ENCODE results near the gene KLK8. TPM values are rescaled to one million over a fixed set of nuclear protein-coding genes. Genes with fewer than 3 reads are reported as not detected.
"Not testable (repeated sequence)": the region's sequence is repeated elsewhere in the genome, so short reads cannot be mapped to it uniquely, and the experiment has no call there.

KLK8 gene
- total RNA-seq, 2 experiments from 2014 or later = not detected

GRCh38 chr19:50974702-50975556, 26.5 kb downstream of the KLK8 start:
- H3K4me3 Mint-ChIP-seq = no peak overlapping the region
- peaks cover 29% of the 10 kb centered on the region for H3K27me3 Mint-ChIP-seq
- intact Hi-C loops (cut with micrococcal nuclease) = no loop called here
- ChIA-PET CTCF (no interaction called here), POLR2A (no interaction called here)
- H3K9me3 Mint-ChIP-seq = no peaks in the 10 kb centered on the region
- DNase-seq = no peak
- no peak overlapping the region for H3K27ac Mint-ChIP-seq
- H3K4me1 Mint-ChIP-seq (ENCODE audit: low read depth) = no peaks in the 10 kb centered on the region
- no peaks in the 10 kb centered on the region for H3K36me3 Mint-ChIP-seq

- Mint-ChIP-seq H3K36me3 (no peaks in the 10 kb centered on the region), H3K4me3 (no peak overlapping the region), H3K27me3 (peaks cover 29% of the 10 kb centered on the region), H3K9me3 (no peaks in the 10 kb centered on the region), H3K27ac (no peak overlapping the region), H3K4me1 (ENCODE audit: low read depth) (no peaks in the 10 kb centered on the region)
- ChIA-PET POLR2A (no interaction called here), CTCF (no interaction called here)
- intact Hi-C loops (cut with micrococcal nuclease) = no loop called here
- no peak for DNase-seq
Measured at GRCh38 chr19:50972795-50973376, 28.5 kb downstream of the KLK8 start.

- H3K27ac Mint-ChIP-seq; intact Hi-C loops (cut with micrococcal nuclease); CTCF ChIA-PET; H3K9me3 Mint-ChIP-seq; DNase-seq; H3K4me3 Mint-ChIP-seq; H3K4me1 Mint-ChIP-seq (ENCODE audit: low read depth); POLR2A ChIA-PET; H3K36me3 Mint-ChIP-seq: not testable (repeated sequence)
- H3K27me3 Mint-ChIP-seq = peaks cover 31% of the 10 kb centered on the region
Measured at GRCh38 chr19:50969810-50970209, 31.6 kb downstream of the KLK8 start.

GRCh38 chr19:50969413-50969760, 32.0 kb downstream of the KLK8 start, which contains the start of gene KLK6:
KLK6 (minus strand) TSS chr19:50969591; CDS start chr19:50968104, 1,487 bp downstream.
- Mint-ChIP-seq H3K27ac (no peak within 1 kb of the TSS), H3K4me1 (ENCODE audit: low read depth) (no peaks in the 10 kb centered on the region), H3K4me3 (no peak within 1 kb of the TSS), H3K9me3 (no peaks in the 10 kb centered on the region), H3K27me3 (peaks cover 29% of the 10 kb centered on the region), H3K36me3 (no peaks in the 10 kb centered on the region)
- no peak for DNase-seq
- intact Hi-C loops (cut with micrococcal nuclease) = no loop called here
- ChIA-PET CTCF (no interaction called here), POLR2A (no interaction called here)

DNA sequence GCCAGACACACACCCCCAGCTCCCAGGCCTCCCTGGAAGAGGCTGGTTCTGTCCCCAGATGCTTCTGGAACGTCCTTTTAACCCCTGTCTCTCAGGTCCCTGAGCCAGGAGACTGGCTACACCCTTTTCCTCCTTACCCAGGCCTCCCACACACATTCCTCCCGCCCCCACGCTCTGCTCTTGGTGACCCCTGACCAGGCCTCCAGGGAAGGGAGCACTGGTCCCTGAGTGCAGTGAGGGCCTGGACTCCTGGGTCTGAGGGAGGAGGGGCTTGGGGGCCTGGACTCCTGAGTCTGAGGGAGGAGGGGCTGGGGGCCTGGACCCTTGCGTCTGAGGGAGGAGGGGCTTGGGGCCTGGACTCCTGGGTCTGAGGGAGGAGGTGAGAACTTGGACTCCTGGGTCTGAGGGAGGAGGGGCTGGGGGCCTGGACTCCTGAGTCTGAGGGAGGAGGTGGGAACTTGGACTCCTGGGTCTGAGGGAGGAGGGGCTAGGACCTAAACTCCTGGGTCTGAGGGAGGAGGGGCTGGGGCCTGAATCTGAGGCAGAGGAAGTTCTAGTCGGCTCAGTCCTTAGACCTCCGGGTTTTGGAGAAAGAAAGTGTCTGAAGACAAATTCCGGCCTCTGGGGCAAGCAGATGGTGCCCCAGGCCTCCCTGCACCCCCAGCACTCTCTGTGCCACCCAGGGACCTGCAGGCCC, 32.5 kb downstream of the KLK8 start:
- Mint-ChIP-seq H3K27me3 (peaks cover 28% of the 10 kb centered on the region), H3K4me3 (no peak overlapping the region), H3K36me3 (no peaks in the 10 kb centered on the region), H3K4me1 (ENCODE audit: low read depth) (no peaks in the 10 kb centered on the region), H3K27ac (no peak overlapping the region), H3K9me3 (no peaks in the 10 kb centered on the region)
- ChIA-PET CTCF (no interaction called here), POLR2A (no interaction called here)
- DNase-seq = no peak
- intact Hi-C loops (cut with micrococcal nuclease) = no loop called here

GRCh38 chr19:50967929-50968715, 33.3 kb downstream of the KLK8 start:
- Mint-ChIP-seq H3K4me1 (ENCODE audit: low read depth) (no peaks in the 10 kb centered on the region), H3K27me3 (peaks cover 31% of the 10 kb centered on the region), H3K9me3 (no peaks in the 10 kb centered on the region), H3K27ac (no peak overlapping the region), H3K4me3 (no peak overlapping the region), H3K36me3 (no peaks in the 10 kb centered on the region)
- CTCF ChIA-PET = no interaction called here
- intact Hi-C loops (cut with micrococcal nuclease) = no loop called here
- DNase-seq = no peak
- POLR2A ChIA-PET = interaction anchor here (0.6 kb wide), 1 partner anchor 84 kb away, joined by 3 read pairs; no protein-coding TSS in a partner anchor

DNA sequence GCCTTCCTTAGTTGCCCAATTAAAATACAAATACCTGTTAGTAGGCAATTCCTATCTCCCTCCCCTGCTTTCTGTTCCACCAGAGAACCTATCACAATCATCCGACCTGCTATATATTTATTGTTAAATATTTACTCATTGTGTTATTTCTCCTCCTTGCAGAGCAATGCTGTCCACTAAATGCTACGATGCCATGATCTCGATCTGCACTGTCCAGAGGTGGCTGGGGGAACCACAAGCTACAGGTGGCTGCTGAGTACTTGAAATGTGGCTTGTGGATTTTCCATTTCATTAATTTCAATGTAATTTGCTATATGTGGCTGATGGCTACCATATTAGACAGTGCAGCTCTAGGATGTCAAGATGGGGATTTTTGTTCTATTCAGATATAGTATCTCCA, 37.1 kb downstream of the KLK8 start:
- CTCF ChIA-PET = no interaction called here
- Mint-ChIP-seq H3K9me3 (peaks cover 8% of the 10 kb centered on the region), H3K27ac (no peak overlapping the region), H3K36me3 (no peaks in the 10 kb centered on the region), H3K4me3 (no peak overlapping the region), H3K27me3 (peaks cover 28% of the 10 kb centered on the region), H3K4me1 (ENCODE audit: low read depth) (no peaks in the 10 kb centered on the region)
- POLR2A ChIA-PET = no interaction called here
- DNase-seq = no peak
- intact Hi-C loops (cut with micrococcal nuclease) = no loop called here

GRCh38 chr19:50963381-50963780, 38.0 kb downstream of the KLK8 start:
- H3K27me3 Mint-ChIP-seq = peaks cover 31% of the 10 kb centered on the region
- ChIA-PET POLR2A (no interaction called here), CTCF (no interaction called here)
- H3K36me3 Mint-ChIP-seq = no peaks in the 10 kb centered on the region
- no peak overlapping the region for H3K4me3 Mint-ChIP-seq
- intact Hi-C loops (cut with micrococcal nuclease) = no loop called here
- no peaks in the 10 kb centered on the region for H3K4me1 Mint-ChIP-seq (ENCODE audit: low read depth)
- H3K27ac Mint-ChIP-seq = no peak overlapping the region
- DNase-seq = no peak
- peaks cover 8% of the 10 kb centered on the region for H3K9me3 Mint-ChIP-seq

DNA sequence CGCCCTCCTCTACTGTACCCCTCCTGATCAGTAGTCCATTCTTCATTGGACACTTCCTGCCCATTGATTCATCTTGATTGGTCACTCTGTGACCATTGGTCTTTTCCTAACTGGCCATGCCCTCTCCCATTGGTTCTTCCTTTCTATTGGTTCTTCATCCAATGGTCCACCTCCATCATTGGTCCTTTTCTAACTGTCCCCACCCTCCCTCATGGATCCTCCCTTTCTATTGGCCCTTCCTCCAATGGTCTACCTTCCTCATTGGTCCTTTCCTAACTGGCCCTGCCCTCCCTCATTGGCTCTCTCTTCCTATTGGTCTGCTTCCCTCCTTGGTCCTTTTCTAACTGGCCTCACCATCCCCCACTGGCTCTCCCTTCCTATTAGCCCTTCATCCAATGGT, 39.2 kb downstream of the KLK8 start:
- no peak overlapping the region for H3K4me3 Mint-ChIP-seq
- intact Hi-C loops (cut with micrococcal nuclease) = no loop called here
- H3K9me3 Mint-ChIP-seq = peaks cover 8% of the 10 kb centered on the region
- no peak overlapping the region for H3K27ac Mint-ChIP-seq
- ChIA-PET POLR2A (no interaction called here), CTCF (no interaction called here)
- no peaks in the 10 kb centered on the region for H3K36me3 Mint-ChIP-seq
- H3K4me1 Mint-ChIP-seq (ENCODE audit: low read depth) = no peaks in the 10 kb centered on the region
- DNase-seq = no peak
- peaks cover 35% of the 10 kb centered on the region for H3K27me3 Mint-ChIP-seq

DNA sequence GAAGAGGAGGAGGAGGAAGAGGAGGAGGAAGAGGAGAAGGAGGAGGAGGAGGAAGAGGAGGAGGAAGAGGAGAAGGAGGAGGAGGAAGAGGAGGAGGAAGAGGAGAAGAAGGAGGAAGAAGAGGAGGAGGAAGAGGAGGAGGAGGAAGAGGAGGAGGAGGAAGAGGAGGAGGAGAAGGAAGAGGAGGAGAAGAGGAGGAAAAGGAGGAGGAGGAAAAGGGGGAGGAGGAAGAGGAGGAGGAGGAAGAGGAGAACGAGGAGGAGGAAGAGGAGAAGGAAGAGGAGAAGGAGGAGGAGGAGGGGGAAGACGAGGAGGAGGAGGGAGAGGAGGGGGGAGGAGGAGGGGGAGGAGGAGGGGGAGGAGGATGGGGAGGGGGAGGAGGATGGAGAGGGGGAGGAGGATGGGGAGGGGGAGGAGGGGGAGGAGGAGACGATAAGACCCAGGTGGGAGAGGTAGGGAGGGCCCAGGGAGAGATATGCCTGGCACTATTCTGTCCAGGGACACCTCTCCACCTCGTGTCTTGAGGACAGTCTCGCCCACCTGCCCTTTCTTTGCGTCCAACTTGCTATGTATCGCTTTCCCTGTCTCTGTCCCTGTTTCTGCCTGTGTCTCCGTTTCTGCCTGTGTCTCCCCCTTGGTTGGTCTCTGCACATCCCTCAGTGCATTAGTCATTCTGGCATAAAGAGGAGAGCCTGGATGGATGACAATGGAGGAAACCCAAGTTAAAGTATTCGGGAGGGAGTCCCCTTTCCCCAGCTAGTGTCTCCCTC, 41.5 kb downstream of the KLK8 start:
- no peak for DNase-seq
- ChIA-PET POLR2A (no interaction called here), CTCF (no interaction called here)
- no peak overlapping the region for H3K4me3 Mint-ChIP-seq
- peaks cover 8% of the 10 kb centered on the region for H3K9me3 Mint-ChIP-seq
- no peaks in the 10 kb centered on the region for H3K4me1 Mint-ChIP-seq (ENCODE audit: low read depth)
- H3K27ac Mint-ChIP-seq = no peak overlapping the region
- intact Hi-C loops (cut with micrococcal nuclease) = no loop called here
- no peaks in the 10 kb centered on the region for H3K36me3 Mint-ChIP-seq
- peaks cover 26% of the 10 kb centered on the region for H3K27me3 Mint-ChIP-seq

- Mint-ChIP-seq H3K4me1 (ENCODE audit: low read depth) (no peaks in the 10 kb centered on the region), H3K4me3 (no peak overlapping the region), H3K9me3 (peaks cover 4% of the 10 kb centered on the region), H3K27ac (no peak overlapping the region), H3K36me3 (no peaks in the 10 kb centered on the region), H3K27me3 (peaks cover 17% of the 10 kb centered on the region)
- no peak for DNase-seq
- ChIA-PET POLR2A (no interaction called here), CTCF (no interaction called here)
- intact Hi-C loops (cut with micrococcal nuclease) = no loop called here
Measured at GRCh38 chr19:50957587-50957986, 43.8 kb downstream of the KLK8 start.

- POLR2A ChIA-PET = no interaction called here
Measured at GRCh38 chr19:50952910-50953309, 48.5 kb downstream of the KLK8 start, which contains the start of gene KLK5. KLK5 (minus strand) TSS chr19:50953038; CDS start chr19:50952657, 381 bp downstream.

More at GRCh38 chr19:50952910-50953309, 48.5 kb downstream of the KLK8 start, which contains the start of gene KLK5:
- no peaks in the 10 kb centered on the region for H3K9me3 Mint-ChIP-seq
- H3K27ac Mint-ChIP-seq = no peak within 1 kb of the TSS
- no peak for DNase-seq
- CTCF ChIA-PET = no interaction called here
- intact Hi-C loops (cut with micrococcal nuclease) = no loop called here
- peaks cover 22% of the 10 kb centered on the region for H3K27me3 Mint-ChIP-seq
- H3K4me3 Mint-ChIP-seq = no peak within 1 kb of the TSS
- H3K4me1 Mint-ChIP-seq (ENCODE audit: low read depth) = no peaks in the 10 kb centered on the region
- no peaks in the 10 kb centered on the region for H3K36me3 Mint-ChIP-seq
